ENCODE measurements around the gene FBP1.

DNA sequence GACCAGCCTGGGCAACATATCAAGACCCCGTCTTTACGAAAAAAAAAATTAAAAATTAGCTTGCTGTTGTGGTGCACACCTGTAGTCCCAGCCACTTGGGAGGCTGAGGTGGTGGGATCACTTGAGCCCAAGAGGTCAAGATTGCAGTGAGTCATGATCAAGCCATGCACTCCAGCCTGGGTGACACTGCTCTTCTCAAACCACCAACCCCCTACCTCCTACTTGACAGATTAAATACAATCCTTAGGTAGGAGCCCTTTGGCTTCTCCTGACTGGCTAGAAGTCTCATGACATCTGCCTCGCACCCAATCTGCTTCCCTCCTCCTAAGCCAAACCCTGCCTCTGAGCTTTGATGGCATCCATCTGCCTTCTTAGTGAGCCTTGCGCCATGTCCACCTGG, 11.6 kb upstream of the FBP1 start:
- TF ChIP-seq CTCF (IDR thresholded peaks at IDR 0.05) (no peak), POLR2A (IDR thresholded peaks at IDR 0.05) (no peak)

Data from upper lobe of left lung (tissue), 4 donors.